Esophagus squamous epithelium (tissue), 4 donors: ENCODE results near the gene PILRB.

ENCODE experiments used
- POLR2A ChIP-seq, 4 donors: fragments of 450-650 bp; IDR thresholded peaks; one replicate each; pipeline ENCODE4 v1.6.1; 2017; ENCODE audit warnings: antibody characterized with exemption in 4 of 4, mild to moderate bottlenecking in 4 of 4, moderate library complexity in 3 of 4
- TF ChIP-seq, protein P1 (sequence below), 6 experiments: fragments of 450-650 bp in 4 of 6; fragments of 200-600 bp in 2 of 6; sonication (generic) in 2 of 6; IDR thresholded peaks; one replicate each; pipeline ENCODE4 v1.5.1; 2016 to 2019; ENCODE audit warnings: antibody characterized with exemption in 6 of 6, mild to moderate bottlenecking in 4 of 6, moderate library complexity in 4 of 6

DNA sequence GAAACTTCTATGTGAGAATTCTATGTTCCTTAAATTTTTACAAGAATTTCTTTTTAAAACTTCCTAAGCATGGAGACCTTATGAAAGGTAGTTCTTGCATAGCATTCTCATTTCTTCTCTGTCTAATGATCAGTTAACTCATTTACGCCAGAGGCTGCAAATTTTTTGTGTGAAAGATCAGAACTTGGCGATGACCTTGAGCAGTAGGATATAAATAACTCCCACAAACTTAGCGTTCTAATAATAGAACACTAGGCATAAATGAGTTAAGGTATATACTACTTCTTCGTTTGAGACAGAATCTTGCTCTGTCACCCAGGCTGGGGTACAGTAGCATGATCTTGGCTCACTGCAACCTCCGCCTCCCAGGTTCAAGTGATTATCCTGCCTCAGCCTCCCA is 29.0 kb downstream of the PILRB start:
- TF ChIP-seq, protein P1, sequence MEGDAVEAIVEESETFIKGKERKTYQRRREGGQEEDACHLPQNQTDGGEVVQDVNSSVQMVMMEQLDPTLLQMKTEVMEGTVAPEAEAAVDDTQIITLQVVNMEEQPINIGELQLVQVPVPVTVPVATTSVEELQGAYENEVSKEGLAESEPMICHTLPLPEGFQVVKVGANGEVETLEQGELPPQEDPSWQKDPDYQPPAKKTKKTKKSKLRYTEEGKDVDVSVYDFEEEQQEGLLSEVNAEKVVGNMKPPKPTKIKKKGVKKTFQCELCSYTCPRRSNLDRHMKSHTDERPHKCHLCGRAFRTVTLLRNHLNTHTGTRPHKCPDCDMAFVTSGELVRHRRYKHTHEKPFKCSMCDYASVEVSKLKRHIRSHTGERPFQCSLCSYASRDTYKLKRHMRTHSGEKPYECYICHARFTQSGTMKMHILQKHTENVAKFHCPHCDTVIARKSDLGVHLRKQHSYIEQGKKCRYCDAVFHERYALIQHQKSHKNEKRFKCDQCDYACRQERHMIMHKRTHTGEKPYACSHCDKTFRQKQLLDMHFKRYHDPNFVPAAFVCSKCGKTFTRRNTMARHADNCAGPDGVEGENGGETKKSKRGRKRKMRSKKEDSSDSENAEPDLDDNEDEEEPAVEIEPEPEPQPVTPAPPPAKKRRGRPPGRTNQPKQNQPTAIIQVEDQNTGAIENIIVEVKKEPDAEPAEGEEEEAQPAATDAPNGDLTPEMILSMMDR (IDR thresholded peaks at IDR 0.05) = no peak
- TF ChIP-seq POLR2A (IDR thresholded peaks at IDR 0.05) = no peak
